Pancreas (tissue), 10 donors: ENCODE data around the gene RASA3. TPM values are rescaled to one million over a fixed set of nuclear protein-coding genes. Genes with fewer than 3 reads are reported as not detected.

Experiments used
- ATAC-seq, 4 donors: fragments of 200-7000 bp; cut with Tn5 transposase; one replicate each; pipeline versions ENCODE4 v1.8.0 to v1.9.1; 2020; ENCODE audit warnings: mild to moderate bottlenecking in 4 of 4, moderate library complexity in 4 of 4
- DNase-seq, 6 donors: peaks; one replicate each; pipeline ENCODE4 v3.0.0-alpha.2; 2020
- FAIRE-seq: peaks from 2 replicates; lab custom pipeline; 2012; peaks lifted over from hg19 to GRCh38; lab: Jason Lieb, UNC
- H3K27ac ChIP-seq, 4 donors: fragments of 200-600 bp; sonication (generic); 1 replicate in 3 of 4; 2 replicates in 1 of 4; pipeline versions ENCODE4 v1.5.0 to v1.8.0; 2020
- H3K27me3 ChIP-seq, 4 donors: fragments of 200-600 bp; one replicate each; pipeline ENCODE4 v1.8.0; 2021
- H3K36me3 ChIP-seq, 3 donors: fragments of 200-600 bp; sonication (generic) in 1 of 3; one replicate each; pipeline versions ENCODE4 v1.5.0 to v1.8.0; 2020 to 2021
- H3K4me1 ChIP-seq, 3 donors: fragments of 200-600 bp; one replicate each; pipeline ENCODE4 v1.8.0; 2021
- H3K4me3 ChIP-seq, 4 donors: fragments of 200-600 bp; sonication (generic) in 2 of 4; one replicate each; pipeline versions ENCODE4 v1.5.0 to v1.8.0; 2020 to 2021
- H3K9me3 ChIP-seq, 4 donors: fragments of 200-600 bp; one replicate each; pipeline ENCODE4 v1.8.0; 2021
- CTCF ChIP-seq, 4 donors: fragments of 200-600 bp; sonication (generic) in 3 of 4; IDR thresholded peaks; one replicate each; pipeline versions ENCODE4 v1.5.0 to v1.8.0; 2021; ENCODE audit warnings: antibody characterized with exemption in 4 of 4
- WGBS, 2 donors: extraction: QIAGEN DNeasy Blood & Tissue Kit; methylation state at CpG; one replicate each; pipeline ENCODE4 v1.1.7; 2013; 5-methylcytosine and 5-hydroxymethylcytosine counted together
- intact Hi-C, 3 donors: fragments of 100-400 bp; cut with DNase I; formaldehyde crosslinking; loops; one replicate each; pipeline versions ENCODE4 v1.11.1 to v1.14.2; 2022
- polyA plus RNA-seq, 2 donors: library from polyadenylated mRNA; stranded (reverse); fragments of 200-250 nt; gene quantifications; one replicate each; pipeline ENCODE4 v1.2.3, GENCODE V29; 2013
- total RNA-seq, 6 donors: library from RNA; stranded (reverse); fragmentation: NEBNext Ultra II Directional in 4 of 6; extraction: Animal tissue kit (Norgen Biotek cat#: 25700) in 4 of 6; gene quantifications; one replicate each; pipeline versions ENCODE4 v1.2.1 to v1.2.4, GENCODE V29; 2021 to 2023
- donor health status: healthy with polysubstance abuse.
- donor health status: DM: no; HTN: no; CAD: no; lungs with moderate emphysema.
- donor health status: DM: no; HTN: no; CAD: no.
- donor health status: control.
- donor health status: control.
- donor health status: Bipolar disorder and iron deficiency.
- donor health status: DM: yes; HTN: yes; CAD: no.
- donor health status: DM: no; HTN: no; CAD: no.
- donor health status: DM: no; HTN: no; CAD: no.
- donor health status: DM: yes; HTN: yes; CAD: no.

Gene RASA3
- total and polyA plus RNA-seq, 8 donors: 5.7 to 11.2 (median 9.1) TPM

DNA sequence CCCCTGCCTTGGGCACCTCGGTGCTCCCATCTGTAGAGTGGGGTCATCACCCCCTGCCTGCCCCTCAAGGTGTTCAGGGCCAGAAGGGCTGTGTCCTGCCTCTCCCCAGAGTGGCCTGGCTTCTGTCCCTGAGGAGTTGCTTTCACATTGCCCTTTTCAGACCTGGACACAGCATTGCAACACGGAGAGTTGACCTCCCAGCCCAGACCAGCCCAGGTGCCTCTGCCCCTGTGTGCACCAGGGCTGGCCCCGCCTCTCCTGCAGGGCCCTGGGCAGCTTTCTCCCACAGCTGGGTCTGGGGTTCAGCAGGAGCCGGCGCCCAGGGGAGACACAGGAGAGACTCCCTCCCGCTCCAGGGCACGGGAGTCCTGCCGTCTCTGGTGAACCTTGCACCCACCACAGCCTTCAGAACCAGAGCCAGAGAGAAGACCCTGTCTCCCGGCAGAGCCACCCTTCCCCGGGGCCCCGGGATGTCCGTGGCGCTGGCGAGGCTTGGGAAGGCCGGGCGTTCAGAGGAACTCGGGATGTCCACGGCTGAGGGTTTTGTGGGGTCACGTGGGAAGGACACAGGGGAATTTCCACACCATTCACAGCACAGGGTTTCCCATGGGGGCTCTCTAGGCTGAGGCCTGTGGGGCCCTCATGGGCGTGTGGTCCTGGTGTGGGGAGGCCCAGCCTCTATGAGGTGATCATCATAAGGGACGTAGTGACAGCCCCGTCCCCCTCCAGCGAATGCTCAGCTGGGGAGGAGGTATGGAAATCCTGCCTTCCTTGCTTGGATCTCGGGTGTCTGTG lies 181.8 kb downstream of the RASA3 start:
- H3K27ac ChIP-seq: no peak overlapping the region
- ATAC-seq (peak; percentile 4 to 11 (median 8)), FAIRE-seq (no peak), DNase-seq (peak in 4 of 6 donors; percentile 3 to 73 (median 51))
- no peak overlapping the region for H3K4me3 ChIP-seq
- no peak for TF ChIP-seq CTCF (IDR thresholded peaks at IDR 0.05)
- H3K27me3 ChIP-seq: no peaks in the 10 kb centered on the region
- WGBS, 2 donors: 49 to 52% methylated on average over 24 of the region's 24 CpGs
- no peaks in the 10 kb centered on the region for H3K9me3 ChIP-seq
- intact Hi-C loops: loop anchor here in 2 of 3 donors (5.0 kb wide), 2 partner anchors 272 to 277 kb away; no protein-coding TSS in a partner anchor
- peaks cover 0 to 12% (median 0%) of the 10 kb centered on the region in 3 donors for H3K36me3 ChIP-seq
- H3K4me1 ChIP-seq: no peaks in the 10 kb centered on the region

GRCh38 chr13:113949546-113949945 lies 182.9 kb downstream of the RASA3 start:
- TF ChIP-seq CTCF (IDR thresholded peaks at IDR 0.05): no peak
- peak in 3 of 6 donors; percentile 29 to 75 (median 47) for DNase-seq
- Histone ChIP-seq H3K27me3 (no peaks in the 10 kb centered on the region), H3K4me1 (no peaks in the 10 kb centered on the region), H3K27ac (no peak overlapping the region), H3K9me3 (no peaks in the 10 kb centered on the region), H3K4me3 (no peak overlapping the region), H3K36me3 (peaks cover 0 to 12% (median 0%) of the 10 kb centered on the region in 3 donors)
- intact Hi-C loops: loop anchor here in 2 of 3 donors (5.0 to 10.0 kb wide), 2 partner anchors 132 to 135 kb away; no protein-coding TSS in a partner anchor
- no peak for ATAC-seq
- WGBS, 2 donors: 74 to 77% methylated on average over 5 of the region's 5 CpGs
- no peak for FAIRE-seq

DNA sequence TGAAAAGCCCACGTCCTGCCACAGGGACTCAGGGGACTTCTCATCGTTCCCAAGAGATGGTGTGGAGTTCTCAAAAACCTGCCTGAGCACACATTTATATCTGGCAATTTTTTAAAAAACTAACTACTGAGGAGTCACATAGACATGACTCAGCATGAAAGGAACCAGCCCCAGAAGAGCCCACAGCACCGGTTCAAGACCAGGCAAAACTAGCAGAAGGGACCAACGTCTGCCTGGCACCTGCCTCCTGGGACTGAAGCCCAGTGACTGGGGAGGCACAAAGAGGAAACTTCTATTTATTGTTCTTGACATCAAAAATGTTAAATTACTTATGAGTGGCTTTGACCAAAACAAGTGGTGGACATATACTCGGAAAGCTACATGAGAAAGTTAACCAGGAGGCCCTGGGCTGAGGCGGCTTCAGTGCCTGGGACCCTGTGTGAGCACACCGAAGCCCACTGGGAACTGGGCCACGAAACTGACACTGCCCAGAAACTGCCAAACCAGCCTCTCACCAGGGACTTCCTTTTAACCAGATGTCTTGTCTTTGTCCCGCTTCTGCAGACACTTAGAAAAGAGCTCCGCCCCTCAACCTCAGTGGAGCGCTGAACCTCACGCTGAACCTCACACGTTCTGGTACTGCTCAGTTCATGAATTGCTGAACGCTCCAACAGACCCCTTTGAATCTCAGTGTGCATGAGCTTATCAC lies 184.2 kb downstream of the RASA3 start:
- H3K9me3 ChIP-seq: no peaks in the 10 kb centered on the region
- intact Hi-C loops: loop anchor here in 2 of 3 donors (5.0 to 10.0 kb wide), 2 partner anchors 131 to 133 kb away; no protein-coding TSS in a partner anchor
- TF ChIP-seq CTCF (IDR thresholded peaks at IDR 0.05): no peak
- DNase-seq: peak in 3 of 6 donors; percentile 23 to 34 (median 26)
- H3K4me1 ChIP-seq: no peaks in the 10 kb centered on the region
- no peak overlapping the region for H3K4me3 ChIP-seq
- H3K36me3 ChIP-seq: no peaks in the 10 kb centered on the region
- no peak for FAIRE-seq
- ATAC-seq: no peak
- no peaks in the 10 kb centered on the region for H3K27me3 ChIP-seq
- no peak overlapping the region for H3K27ac ChIP-seq
- WGBS, 2 donors: 57 to 68% methylated on average over 14 of the region's 14 CpGs

DNA sequence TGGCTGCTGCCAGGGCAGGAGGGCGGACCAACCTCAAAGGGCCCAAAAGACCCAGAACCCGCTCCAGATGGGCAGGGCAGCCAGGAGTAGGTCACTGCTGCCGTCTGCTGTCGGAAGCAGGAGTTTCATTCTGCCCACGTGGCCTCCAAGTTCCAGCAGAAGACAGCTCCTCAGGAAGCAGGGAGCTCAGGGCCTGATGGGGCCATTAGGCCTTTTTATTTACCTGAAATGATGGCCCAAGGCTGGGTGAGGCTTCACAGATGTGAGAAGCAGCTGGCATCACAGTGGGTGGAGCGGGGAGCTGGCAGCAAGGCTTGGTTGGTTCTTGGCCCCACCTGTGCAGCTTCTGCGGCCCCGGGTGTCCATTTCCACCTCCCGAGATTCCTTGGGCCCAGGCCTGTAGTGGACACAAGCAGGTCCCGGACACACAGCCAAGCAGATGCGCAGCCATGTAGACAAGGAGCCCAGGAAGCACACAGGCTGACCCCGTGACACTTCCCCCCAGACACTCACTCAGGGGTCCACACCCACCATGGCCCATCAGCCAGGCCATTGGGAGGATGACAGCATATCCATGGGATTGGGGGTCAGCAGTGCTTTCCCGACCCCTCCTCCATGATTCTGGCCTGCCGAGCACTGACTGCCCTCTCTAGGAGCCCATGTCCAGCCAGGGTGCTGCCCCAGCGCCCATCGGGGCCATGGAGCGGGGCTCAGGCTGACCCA lies 185.0 kb downstream of the RASA3 start:
- no peak for FAIRE-seq
- no peak overlapping the region for H3K27ac ChIP-seq
- H3K27me3 ChIP-seq: no peaks in the 10 kb centered on the region
- 55 to 62% methylated on average over 17 of the region's 17 CpGs for WGBS, 2 donors
- ATAC-seq: peak; percentile 55 to 69 (median 64)
- H3K4me1 ChIP-seq: no peaks in the 10 kb centered on the region
- TF ChIP-seq CTCF (IDR thresholded peaks at IDR 0.05): peak; percentile 26 to 53 (median 34)
- peak in 4 of 6 donors; percentile 55 to 85 (median 70) for DNase-seq
- intact Hi-C loops: loop anchor here in 2 of 3 donors (5.0 to 10.0 kb wide), 2 partner anchors 130 to 133 kb away; no protein-coding TSS in a partner anchor
- H3K9me3 ChIP-seq: no peaks in the 10 kb centered on the region
- H3K36me3 ChIP-seq: no peaks in the 10 kb centered on the region
- H3K4me3 ChIP-seq: no peak overlapping the region
